HG03064 (cell line): Measurements from ENCODE around the gene CLIP2.
"Not testable (repeated sequence)": the region's sequence is repeated elsewhere in the genome, so short reads cannot be mapped to it uniquely, and the experiment has no call there.

Experiments used
- ATAC-seq: cut with Tn5 transposase; IDR thresholded peaks from one replicate; pipeline ENCODE4 v1.9.1; 2021; ENCODE audit warnings: low read depth; ENCODE audit not compliant: unreplicated experiment

Gene CLIP2

GRCh38 chr7:74420006-74420405 lies 130.8 kb downstream of the CLIP2 start:
- ATAC-seq: no peak

GRCh38 chr7:74424291-74424880 lies 135.2 kb downstream of the CLIP2 start:
- no peak for ATAC-seq

- no peak for ATAC-seq
These were observed 138.8 kb downstream of the CLIP2 start for GRCh38 chr7:74428023-74428422.

- ATAC-seq: no peak
These were observed 140.0 kb downstream of the CLIP2 start for GRCh38 chr7:74429153-74429747.

- ATAC-seq: not testable (repeated sequence)
These were observed 141.2 kb downstream of the CLIP2 start for GRCh38 chr7:74430409-74430808.

- ATAC-seq: no peak
These were observed 141.8 kb downstream of the CLIP2 start for GRCh38 chr7:74430961-74431466.

- not testable (repeated sequence) for ATAC-seq
These were observed 148.0 kb downstream of the CLIP2 start for GRCh38 chr7:74437291-74437571.

- ATAC-seq: no peak
These were observed 149.1 kb downstream of the CLIP2 start for GRCh38 chr7:74438327-74438726.

- no peak for ATAC-seq
These were observed 150.3 kb downstream of the CLIP2 start for GRCh38 chr7:74439541-74439940.

- ATAC-seq: not testable (repeated sequence)
These were observed 150.9 kb downstream of the CLIP2 start for GRCh38 chr7:74440143-74440542.

GRCh38 chr7:74441801-74442200 lies 152.6 kb downstream of the CLIP2 start:
- no peak for ATAC-seq

GRCh38 chr7:74443543-74444247 lies 154.5 kb downstream of the CLIP2 start:
- no peak for ATAC-seq

- ATAC-seq: no peak
These were observed 159.9 kb downstream of the CLIP2 start for GRCh38 chr7:74449144-74449543.

- ATAC-seq: no peak
These were observed 160.7 kb downstream of the CLIP2 start for GRCh38 chr7:74449809-74450397.

GRCh38 chr7:74452748-74453321 lies 163.6 kb downstream of the CLIP2 start:
- no peak for ATAC-seq

GRCh38 chr7:74453322-74454011 lies 164.3 kb downstream of the CLIP2 start, which contains the start of gene GTF2IRD1:
Gene GTF2IRD1, plus strand, starts transcription at chr7:74453906. Its CDS starts 54,175 bp downstream, at chr7:74508081.
- ATAC-seq: no peak

GRCh38 chr7:74454021-74454924 lies 165.1 kb downstream of the CLIP2 start:
- ATAC-seq: no peak

GRCh38 chr7:74454925-74455288 lies 165.7 kb downstream of the CLIP2 start:
- no peak for ATAC-seq

GRCh38 chr7:74455291-74455804 lies 166.1 kb downstream of the CLIP2 start:
- ATAC-seq: no peak
